GM23338 (cell line): Measurements from ENCODE around the gene KAT8.

Experiments
- EZH2 ChIP-seq: fragments of 200-600 bp; sonication (generic); IDR thresholded peaks from one replicate; pipeline ENCODE4 v1.8.0; 2017; ENCODE audit warnings: antibody characterized with exemption, mild to moderate bottlenecking, low read depth; ENCODE audit not compliant: unreplicated experiment
- EZH2phosphoT487 ChIP-seq: fragments of 200-600 bp; sonication (generic); IDR thresholded peaks from one replicate; pipeline ENCODE4 v1.8.1; 2018; ENCODE audit warnings: antibody characterized with exemption; ENCODE audit not compliant: unreplicated experiment
- POLR2AphosphoS5 ChIP-seq: IDR thresholded peaks from 2 replicates; pipeline ENCODE4 v1.6.1; 2016; ENCODE audit warnings: antibody characterized with exemption, low read depth
- TF ChIP-seq, protein P1 (sequence below), 2 experiments: fragments of 200-600 bp in 1 of 2; sonication (generic) in 1 of 2; conservative IDR thresholded peaks; 2 replicates each; pipeline versions ENCODE4 v1.5.1 to v1.6.1; 2016 to 2017; ENCODE audit warnings: antibody characterized with exemption in 2 of 2, low read depth in 2 of 2, mild to moderate bottlenecking in 2 of 2, moderate library complexity in 1 of 2

DNA sequence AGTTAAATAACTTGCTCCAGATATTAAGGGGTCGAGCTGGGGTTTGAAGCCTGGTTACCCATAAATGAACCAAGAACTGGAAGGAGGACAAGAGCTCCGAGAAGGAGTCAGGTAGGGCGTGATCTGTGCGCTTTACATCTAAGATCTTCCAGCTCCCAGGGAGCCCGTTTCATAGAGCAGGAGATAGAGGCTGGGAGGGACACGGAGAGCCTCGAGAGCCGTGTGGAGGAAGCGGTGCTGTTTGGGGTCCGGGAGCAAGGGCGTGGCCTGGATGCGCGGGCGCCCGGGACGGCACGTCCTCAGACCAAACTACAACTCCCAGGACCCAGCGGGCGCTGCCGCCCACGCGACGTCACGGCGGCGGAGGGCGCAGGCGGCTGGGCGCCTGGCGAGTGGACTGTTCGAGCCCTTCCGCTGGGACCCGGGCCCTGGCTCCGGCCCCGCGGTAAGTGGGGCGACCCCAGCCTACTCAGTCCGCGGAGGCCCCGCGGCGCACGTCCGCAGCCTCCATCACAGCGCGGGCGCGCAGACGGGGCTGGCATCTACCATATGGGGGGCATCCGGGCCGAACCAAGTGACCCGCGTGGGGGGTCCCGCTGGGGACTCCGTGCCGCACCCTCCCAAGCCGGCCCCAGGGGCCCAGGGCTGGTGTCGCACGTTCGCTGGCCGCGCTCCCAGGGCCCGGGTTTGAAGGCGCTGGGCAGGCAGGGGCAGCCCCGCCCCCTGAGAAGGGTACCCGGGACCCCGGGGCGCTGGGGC is 9.2 kb upstream of the KAT8 start, which contains the start of gene BCKDK:
- TF ChIP-seq, protein P1, sequence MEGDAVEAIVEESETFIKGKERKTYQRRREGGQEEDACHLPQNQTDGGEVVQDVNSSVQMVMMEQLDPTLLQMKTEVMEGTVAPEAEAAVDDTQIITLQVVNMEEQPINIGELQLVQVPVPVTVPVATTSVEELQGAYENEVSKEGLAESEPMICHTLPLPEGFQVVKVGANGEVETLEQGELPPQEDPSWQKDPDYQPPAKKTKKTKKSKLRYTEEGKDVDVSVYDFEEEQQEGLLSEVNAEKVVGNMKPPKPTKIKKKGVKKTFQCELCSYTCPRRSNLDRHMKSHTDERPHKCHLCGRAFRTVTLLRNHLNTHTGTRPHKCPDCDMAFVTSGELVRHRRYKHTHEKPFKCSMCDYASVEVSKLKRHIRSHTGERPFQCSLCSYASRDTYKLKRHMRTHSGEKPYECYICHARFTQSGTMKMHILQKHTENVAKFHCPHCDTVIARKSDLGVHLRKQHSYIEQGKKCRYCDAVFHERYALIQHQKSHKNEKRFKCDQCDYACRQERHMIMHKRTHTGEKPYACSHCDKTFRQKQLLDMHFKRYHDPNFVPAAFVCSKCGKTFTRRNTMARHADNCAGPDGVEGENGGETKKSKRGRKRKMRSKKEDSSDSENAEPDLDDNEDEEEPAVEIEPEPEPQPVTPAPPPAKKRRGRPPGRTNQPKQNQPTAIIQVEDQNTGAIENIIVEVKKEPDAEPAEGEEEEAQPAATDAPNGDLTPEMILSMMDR (conservative IDR thresholded peaks at IDR 0.05; ENCODE audit: low read depth in 2 of 2): no peak
- TF ChIP-seq EZH2phosphoT487: no peak
- peak; percentile 56 for TF ChIP-seq POLR2AphosphoS5
- no peak for TF ChIP-seq EZH2
